Measurements from ENCODE around the gene DDX25. TPM values are rescaled to one million over a fixed set of nuclear protein-coding genes. Genes with fewer than 3 reads are reported as not detected.

Gene DDX25
- total RNA-seq, 1 donor: not detected

DNA sequence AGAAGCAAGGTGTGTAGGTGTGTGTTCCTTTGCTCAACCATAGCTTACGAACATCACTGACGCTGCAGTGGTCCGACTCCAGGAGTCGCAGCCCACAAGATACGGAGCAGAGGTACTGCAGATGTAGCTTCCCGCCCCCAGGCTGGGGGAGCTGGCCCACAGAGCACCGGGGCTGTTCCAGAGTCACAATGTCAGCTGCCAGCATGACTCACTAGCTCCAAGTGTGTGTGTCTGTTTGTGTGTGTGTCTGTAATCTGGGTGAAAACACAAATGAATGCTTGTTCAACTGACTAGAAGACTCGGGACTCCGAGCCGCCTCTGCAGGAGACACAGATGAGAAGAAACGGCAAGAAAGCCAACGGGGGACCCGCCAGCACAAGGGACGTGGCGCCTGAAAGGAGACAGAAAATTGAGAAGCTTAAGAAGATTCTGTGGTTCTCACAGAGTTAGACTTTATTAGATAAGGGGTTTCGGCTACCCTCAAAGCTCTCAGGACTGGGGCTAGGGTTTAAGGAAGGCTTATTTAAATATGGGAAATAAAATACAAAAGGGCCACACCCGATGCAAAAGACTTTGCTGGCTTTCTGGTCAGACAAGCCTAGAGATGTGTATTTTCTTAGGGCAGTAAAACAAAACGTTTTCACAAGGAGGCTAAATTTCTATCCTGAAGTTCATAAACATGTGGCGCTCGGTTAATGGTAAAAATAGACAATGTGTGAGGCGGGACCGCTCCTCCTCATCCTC is 52.3 kb downstream of the DDX25 start:
- Histone ChIP-seq H3K4me1 (ENCODE audit: insufficient read depth, low read length) (peaks cover 2% of the 10 kb centered on the region), H2AFZ (ENCODE audit: low read length) (peak overlapping the region; percentile 35), H3K27ac (ENCODE audit: low read depth, low read length) (no peak overlapping the region), H3K4me2 (ENCODE audit: insufficient read depth, low read length) (no peak overlapping the region), H3K4me3 (ENCODE audit: insufficient read depth, low read length) (no peak overlapping the region), H3K79me2 (ENCODE audit: insufficient read depth, low read length) (no peaks in the 10 kb centered on the region), H3K36me3 (ENCODE audit: insufficient read depth, low read length) (no peaks in the 10 kb centered on the region), H3K9me3 (ENCODE audit: low read depth, low read length) (no peaks in the 10 kb centered on the region), H3K27me3 (ENCODE audit: insufficient read depth, low read length) (no peaks in the 10 kb centered on the region), H4K20me1 (ENCODE audit: insufficient read depth, low read length) (no peaks in the 10 kb centered on the region)
- peak; percentile 69 for DNase-seq (ENCODE audit: insufficient read length, low spot score, missing footprints)
- TF ChIP-seq, protein P1, sequence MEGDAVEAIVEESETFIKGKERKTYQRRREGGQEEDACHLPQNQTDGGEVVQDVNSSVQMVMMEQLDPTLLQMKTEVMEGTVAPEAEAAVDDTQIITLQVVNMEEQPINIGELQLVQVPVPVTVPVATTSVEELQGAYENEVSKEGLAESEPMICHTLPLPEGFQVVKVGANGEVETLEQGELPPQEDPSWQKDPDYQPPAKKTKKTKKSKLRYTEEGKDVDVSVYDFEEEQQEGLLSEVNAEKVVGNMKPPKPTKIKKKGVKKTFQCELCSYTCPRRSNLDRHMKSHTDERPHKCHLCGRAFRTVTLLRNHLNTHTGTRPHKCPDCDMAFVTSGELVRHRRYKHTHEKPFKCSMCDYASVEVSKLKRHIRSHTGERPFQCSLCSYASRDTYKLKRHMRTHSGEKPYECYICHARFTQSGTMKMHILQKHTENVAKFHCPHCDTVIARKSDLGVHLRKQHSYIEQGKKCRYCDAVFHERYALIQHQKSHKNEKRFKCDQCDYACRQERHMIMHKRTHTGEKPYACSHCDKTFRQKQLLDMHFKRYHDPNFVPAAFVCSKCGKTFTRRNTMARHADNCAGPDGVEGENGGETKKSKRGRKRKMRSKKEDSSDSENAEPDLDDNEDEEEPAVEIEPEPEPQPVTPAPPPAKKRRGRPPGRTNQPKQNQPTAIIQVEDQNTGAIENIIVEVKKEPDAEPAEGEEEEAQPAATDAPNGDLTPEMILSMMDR (IDR thresholded peaks at IDR 0.05; ENCODE audit: extremely low read depth, low read depth, low read length): no peak

DNA sequence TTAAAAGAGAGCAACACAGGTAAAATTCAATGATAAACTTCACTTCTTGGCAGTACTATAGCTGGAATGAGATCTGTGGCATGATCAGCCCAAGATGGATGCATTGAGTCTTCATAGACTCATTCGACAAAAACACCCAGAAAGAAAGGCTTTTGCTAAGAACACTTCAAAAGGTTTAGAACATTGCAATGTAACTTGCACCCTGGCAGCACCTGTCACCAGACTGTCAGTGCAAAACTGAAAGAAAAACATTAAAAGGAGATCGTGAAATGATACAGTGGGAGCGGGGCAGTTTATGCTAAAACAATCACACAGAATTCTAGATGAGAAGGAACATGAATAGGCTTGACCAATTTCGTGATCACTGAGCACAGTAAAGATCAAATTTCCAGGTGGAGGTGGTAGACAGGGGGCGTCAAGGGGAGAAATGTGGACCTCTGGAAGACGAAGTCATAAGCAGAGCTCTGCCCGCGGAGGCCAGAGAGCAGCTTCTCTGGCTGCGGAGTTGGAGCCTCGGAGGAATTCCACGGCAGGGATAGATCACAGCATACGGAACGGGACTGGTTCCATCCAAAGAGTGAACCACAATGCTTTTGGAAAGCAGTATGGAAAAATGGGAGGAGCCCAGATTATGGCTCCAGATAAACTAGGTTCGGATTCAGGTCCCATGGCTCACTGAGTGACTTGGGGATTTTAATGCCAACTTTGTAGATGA is 53.5 kb downstream of the DDX25 start:
- Histone ChIP-seq H3K27me3 (ENCODE audit: insufficient read depth, low read length) (no peaks in the 10 kb centered on the region), H2AFZ (ENCODE audit: low read length) (no peak overlapping the region), H4K20me1 (ENCODE audit: insufficient read depth, low read length) (no peaks in the 10 kb centered on the region), H3K4me1 (ENCODE audit: insufficient read depth, low read length) (no peaks in the 10 kb centered on the region), H3K4me2 (ENCODE audit: insufficient read depth, low read length) (no peak overlapping the region), H3K27ac (ENCODE audit: low read depth, low read length) (no peak overlapping the region), H3K4me3 (ENCODE audit: insufficient read depth, low read length) (no peak overlapping the region), H3K79me2 (ENCODE audit: insufficient read depth, low read length) (no peaks in the 10 kb centered on the region), H3K36me3 (ENCODE audit: insufficient read depth, low read length) (no peaks in the 10 kb centered on the region), H3K9me3 (ENCODE audit: low read depth, low read length) (no peaks in the 10 kb centered on the region)
- DNase-seq (ENCODE audit: insufficient read length, low spot score, missing footprints): peak; percentile 23
- TF ChIP-seq, protein P1 (IDR thresholded peaks at IDR 0.05; ENCODE audit: extremely low read depth, low read depth, low read length): no peak

DNA sequence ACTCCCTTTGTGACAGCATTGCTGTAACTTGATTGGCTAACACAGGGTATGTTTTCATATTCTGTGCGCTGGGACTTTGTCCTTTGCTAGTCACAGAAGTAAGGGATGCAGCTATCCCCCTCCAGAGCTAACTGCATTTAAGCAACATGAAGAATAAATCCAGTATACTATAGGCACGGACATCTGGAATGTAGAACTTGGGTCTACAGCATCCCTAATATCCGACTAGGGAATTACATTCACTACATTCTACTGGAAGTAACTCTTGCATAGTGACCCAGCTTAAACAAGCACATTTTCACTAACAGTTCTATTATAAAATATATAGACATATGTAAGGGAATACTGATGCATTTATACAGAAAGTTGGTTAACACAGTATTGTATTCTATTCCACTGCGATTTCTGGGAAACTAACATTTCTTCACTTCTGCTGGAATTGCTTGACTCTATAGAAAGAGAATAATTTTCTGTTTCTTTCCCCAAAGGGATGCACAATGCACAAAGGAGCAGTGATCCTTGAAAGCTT is 54.6 kb downstream of the DDX25 start:
- TF ChIP-seq, protein P1 (IDR thresholded peaks at IDR 0.05; ENCODE audit: extremely low read depth, low read depth, low read length): no peak
- Histone ChIP-seq H3K4me1 (ENCODE audit: insufficient read depth, low read length) (no peaks in the 10 kb centered on the region), H3K9me3 (ENCODE audit: low read depth, low read length) (no peaks in the 10 kb centered on the region), H3K79me2 (ENCODE audit: insufficient read depth, low read length) (no peaks in the 10 kb centered on the region), H4K20me1 (ENCODE audit: insufficient read depth, low read length) (no peaks in the 10 kb centered on the region), H3K27me3 (ENCODE audit: insufficient read depth, low read length) (no peaks in the 10 kb centered on the region), H3K36me3 (ENCODE audit: insufficient read depth, low read length) (no peaks in the 10 kb centered on the region), H3K27ac (ENCODE audit: low read depth, low read length) (no peak overlapping the region), H3K4me3 (ENCODE audit: insufficient read depth, low read length) (no peak overlapping the region), H2AFZ (ENCODE audit: low read length) (no peak overlapping the region), H3K4me2 (ENCODE audit: insufficient read depth, low read length) (no peak overlapping the region)
- no peak for DNase-seq (ENCODE audit: insufficient read length, low spot score, missing footprints)

DNA sequence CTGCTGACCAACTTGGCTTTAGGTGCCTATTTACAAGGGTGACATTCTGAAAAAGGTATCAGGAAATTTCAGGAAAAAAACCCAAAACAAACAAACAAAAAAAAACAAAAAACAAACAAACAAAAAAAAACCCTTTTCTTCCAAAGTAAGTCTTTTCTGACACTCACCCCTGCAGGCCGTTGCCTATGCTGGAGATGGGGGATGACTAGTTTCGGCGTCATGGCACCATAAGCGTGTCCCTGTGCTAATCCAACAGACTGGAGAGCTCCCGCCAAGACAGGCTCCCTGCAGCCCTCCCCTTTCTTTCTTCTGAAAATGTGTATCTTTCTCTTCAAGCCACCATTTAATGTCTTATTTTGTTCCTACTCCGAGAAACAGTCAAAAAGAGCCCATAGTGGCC is 55.2 kb downstream of the DDX25 start:
- no peaks in the 10 kb centered on the region for H3K36me3 ChIP-seq (ENCODE audit: insufficient read depth, low read length)
- H3K79me2 ChIP-seq (ENCODE audit: insufficient read depth, low read length): no peaks in the 10 kb centered on the region
- DNase-seq (ENCODE audit: insufficient read length, low spot score, missing footprints): no peak
- no peaks in the 10 kb centered on the region for H4K20me1 ChIP-seq (ENCODE audit: insufficient read depth, low read length)
- no peak overlapping the region for H2AFZ ChIP-seq (ENCODE audit: low read length)
- no peaks in the 10 kb centered on the region for H3K27me3 ChIP-seq (ENCODE audit: insufficient read depth, low read length)
- no peaks in the 10 kb centered on the region for H3K4me1 ChIP-seq (ENCODE audit: insufficient read depth, low read length)
- TF ChIP-seq, protein P1 (IDR thresholded peaks at IDR 0.05; ENCODE audit: extremely low read depth, low read depth, low read length): no peak
- H3K4me2 ChIP-seq (ENCODE audit: insufficient read depth, low read length): no peak overlapping the region
- no peak overlapping the region for H3K4me3 ChIP-seq (ENCODE audit: insufficient read depth, low read length)
- no peak overlapping the region for H3K27ac ChIP-seq (ENCODE audit: low read depth, low read length)
- H3K9me3 ChIP-seq (ENCODE audit: low read depth, low read length): no peaks in the 10 kb centered on the region

Data from osteoblast (primary cell).